Activated effector memory CD4-positive, alpha-beta T cell treated with anti-CD3 and anti-CD28 coated beads, Interleukin-2, amount 50 U/mL, for 16 hours (primary cell): ENCODE data around the gene CCDC148.

Experiments used
- DNase-seq: peaks from one replicate; pipeline ENCODE4 v3.0.0-alpha.2; 2020

The CCDC148 gene

GRCh38 chr2:158144914-158145625 lies 311.5 kb downstream of the CCDC148 start:
- no peak for DNase-seq

- no peak for DNase-seq
These were observed 312.7 kb downstream of the CCDC148 start for GRCh38 chr2:158143703-158144360.

GRCh38 chr2:158142568-158143332 lies 313.8 kb downstream of the CCDC148 start:
- no peak for DNase-seq

GRCh38 chr2:158142165-158142564 lies 314.4 kb downstream of the CCDC148 start:
- no peak for DNase-seq

GRCh38 chr2:158140201-158140600 lies 316.4 kb downstream of the CCDC148 start:
- no peak for DNase-seq

GRCh38 chr2:158138255-158138654 lies 318.3 kb downstream of the CCDC148 start:
- no peak for DNase-seq

- DNase-seq = no peak
These were observed 321.5 kb downstream of the CCDC148 start for GRCh38 chr2:158135096-158135495.

- no peak for DNase-seq
These were observed 321.9 kb downstream of the CCDC148 start for GRCh38 chr2:158134655-158135054.

- DNase-seq = no peak
These were observed 322.5 kb downstream of the CCDC148 start for GRCh38 chr2:158134055-158134454.

- DNase-seq = no peak
These were observed 324.5 kb downstream of the CCDC148 start for GRCh38 chr2:158131919-158132566.

GRCh38 chr2:158131483-158131912 lies 325.1 kb downstream of the CCDC148 start:
- no peak for DNase-seq

- no peak for DNase-seq
These were observed 325.6 kb downstream of the CCDC148 start for GRCh38 chr2:158130832-158131473.

GRCh38 chr2:158129037-158129436 lies 327.5 kb downstream of the CCDC148 start:
- no peak for DNase-seq

- no peak for DNase-seq
These were observed 328.2 kb downstream of the CCDC148 start for GRCh38 chr2:158128168-158128973.

- no peak for DNase-seq
These were observed 329.2 kb downstream of the CCDC148 start for GRCh38 chr2:158127380-158127804.

GRCh38 chr2:158125756-158126498 lies 330.6 kb downstream of the CCDC148 start:
- DNase-seq = no peak

GRCh38 chr2:158124896-158125295 lies 331.7 kb downstream of the CCDC148 start:
- no peak for DNase-seq
